GM12873 (cell line): Measurements from ENCODE around the gene GNPNAT1.

Experiments
- TF ChIP-seq, protein P1 (sequence below): IDR thresholded peaks from 2 replicates; pipeline ENCODE4 v1.5.1; 2012; ENCODE audit warnings: low read depth, mild to moderate bottlenecking, moderate library complexity, low read length, control low read depth; ENCODE audit not compliant: insufficient read depth; ENCODE audit errors: missing control alignments

GNPNAT1 gene

DNA sequence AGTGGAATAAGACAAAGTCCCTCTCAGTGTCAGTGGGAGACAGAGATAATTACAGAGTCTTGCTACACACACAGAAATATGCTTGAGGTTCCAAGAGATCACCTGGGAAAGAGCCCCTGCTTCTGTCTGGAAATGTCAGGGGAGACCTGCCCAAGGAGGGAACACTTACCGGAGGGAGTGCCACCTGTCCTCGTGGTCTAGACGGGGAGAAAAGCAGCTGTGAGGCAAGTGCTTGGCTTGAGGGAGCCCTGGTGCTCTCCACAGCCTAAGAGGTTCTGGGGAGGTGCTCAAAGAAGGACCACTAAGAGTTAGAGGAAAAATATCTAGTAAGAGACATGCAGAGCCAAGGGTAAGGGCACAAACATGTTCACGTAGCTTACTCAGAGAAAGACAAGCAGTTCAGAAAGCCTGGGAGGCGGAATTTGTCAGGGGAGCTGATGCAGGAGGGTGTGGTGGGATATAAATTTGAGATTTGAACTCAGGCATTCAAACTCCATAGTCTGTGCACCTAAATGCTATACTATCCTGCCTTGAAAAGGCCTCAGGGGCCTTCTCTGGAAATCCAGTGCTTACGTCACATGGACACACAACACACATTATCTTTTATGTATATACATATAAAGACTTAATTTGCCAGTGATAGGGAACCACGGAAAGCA, 38.2 kb upstream of the GNPNAT1 start:
- TF ChIP-seq, protein P1, sequence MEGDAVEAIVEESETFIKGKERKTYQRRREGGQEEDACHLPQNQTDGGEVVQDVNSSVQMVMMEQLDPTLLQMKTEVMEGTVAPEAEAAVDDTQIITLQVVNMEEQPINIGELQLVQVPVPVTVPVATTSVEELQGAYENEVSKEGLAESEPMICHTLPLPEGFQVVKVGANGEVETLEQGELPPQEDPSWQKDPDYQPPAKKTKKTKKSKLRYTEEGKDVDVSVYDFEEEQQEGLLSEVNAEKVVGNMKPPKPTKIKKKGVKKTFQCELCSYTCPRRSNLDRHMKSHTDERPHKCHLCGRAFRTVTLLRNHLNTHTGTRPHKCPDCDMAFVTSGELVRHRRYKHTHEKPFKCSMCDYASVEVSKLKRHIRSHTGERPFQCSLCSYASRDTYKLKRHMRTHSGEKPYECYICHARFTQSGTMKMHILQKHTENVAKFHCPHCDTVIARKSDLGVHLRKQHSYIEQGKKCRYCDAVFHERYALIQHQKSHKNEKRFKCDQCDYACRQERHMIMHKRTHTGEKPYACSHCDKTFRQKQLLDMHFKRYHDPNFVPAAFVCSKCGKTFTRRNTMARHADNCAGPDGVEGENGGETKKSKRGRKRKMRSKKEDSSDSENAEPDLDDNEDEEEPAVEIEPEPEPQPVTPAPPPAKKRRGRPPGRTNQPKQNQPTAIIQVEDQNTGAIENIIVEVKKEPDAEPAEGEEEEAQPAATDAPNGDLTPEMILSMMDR, result no peak

DNA sequence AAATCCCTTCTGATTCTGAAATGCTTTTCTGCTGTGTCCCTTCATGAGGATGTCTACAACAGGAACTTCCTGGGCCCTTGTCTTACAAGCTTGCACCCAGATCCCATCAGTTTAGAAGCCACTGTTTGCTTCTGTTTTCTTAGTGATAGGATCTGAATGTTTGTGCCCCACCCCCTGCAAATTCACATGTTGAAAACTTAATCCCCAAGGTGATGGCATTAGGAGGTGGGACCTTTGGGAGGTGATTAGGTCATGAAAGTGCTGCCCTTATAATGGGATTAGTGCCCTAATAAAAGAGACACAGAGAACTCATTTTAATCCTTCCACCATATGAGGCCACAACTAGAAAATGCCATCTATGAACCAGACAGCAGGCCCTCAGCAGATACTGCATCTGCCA, 36.0 kb upstream of the GNPNAT1 start:
- TF ChIP-seq, protein P1, result no peak

DNA sequence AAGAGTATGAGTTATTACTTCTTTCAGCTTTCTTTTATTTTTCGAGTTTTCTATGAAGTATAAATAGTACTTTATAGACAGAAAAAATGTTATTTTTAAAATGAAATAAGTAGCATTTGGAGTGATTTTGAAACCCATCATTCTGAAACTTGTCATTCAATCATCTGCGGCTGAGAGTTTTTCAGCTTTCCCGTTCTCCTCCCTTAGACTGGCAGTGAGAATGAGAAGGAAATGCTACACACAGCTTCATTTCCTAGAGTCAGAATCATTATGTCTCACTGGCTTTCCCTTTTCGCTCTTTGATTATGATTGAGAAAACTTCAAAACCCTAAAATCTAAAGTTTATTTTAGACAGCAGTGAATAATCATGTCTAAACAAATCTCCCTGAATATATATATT, 33.7 kb upstream of the GNPNAT1 start:
- TF ChIP-seq, protein P1, result no peak

DNA sequence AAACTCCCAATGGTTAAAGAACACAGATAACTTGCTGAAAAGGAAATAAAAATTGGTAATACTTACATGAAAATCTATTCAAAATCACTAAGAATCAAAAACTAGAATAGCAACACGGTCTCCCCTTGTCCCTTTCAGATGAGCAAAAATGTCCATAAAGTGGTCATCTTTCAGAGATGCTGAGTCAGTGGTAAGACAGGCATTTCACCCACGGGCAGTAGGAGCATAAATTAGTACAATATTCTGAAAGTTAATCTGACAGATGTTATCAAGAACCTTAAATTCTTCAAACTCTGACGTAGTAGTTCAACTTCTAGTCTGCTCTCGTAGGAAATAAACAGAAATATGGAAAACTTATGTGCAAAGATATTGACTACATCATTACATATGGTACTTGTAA, 33.1 kb upstream of the GNPNAT1 start:
- TF ChIP-seq, protein P1, result no peak

DNA sequence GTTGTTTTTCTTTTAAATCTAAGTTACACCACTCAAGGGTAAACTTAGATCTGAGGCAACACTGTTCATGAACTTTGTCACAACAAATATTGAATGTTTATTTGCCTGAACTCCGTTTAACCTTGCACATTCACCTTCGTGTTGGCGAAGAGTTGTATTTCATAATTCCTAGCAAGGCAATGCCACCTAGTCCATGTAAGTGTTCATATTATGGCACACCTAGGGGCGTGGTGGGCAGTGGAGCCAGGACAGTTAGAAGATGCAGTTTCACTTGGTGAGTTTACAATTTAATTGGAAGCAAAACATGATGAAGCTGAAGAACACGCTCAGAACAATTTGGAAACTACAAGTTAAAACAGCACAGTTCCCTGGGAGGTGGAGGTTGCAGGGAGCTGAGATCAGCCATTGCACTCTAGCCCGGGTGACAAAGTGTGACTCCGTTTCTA, 30.4 kb upstream of the GNPNAT1 start:
- TF ChIP-seq, protein P1, result no peak

DNA sequence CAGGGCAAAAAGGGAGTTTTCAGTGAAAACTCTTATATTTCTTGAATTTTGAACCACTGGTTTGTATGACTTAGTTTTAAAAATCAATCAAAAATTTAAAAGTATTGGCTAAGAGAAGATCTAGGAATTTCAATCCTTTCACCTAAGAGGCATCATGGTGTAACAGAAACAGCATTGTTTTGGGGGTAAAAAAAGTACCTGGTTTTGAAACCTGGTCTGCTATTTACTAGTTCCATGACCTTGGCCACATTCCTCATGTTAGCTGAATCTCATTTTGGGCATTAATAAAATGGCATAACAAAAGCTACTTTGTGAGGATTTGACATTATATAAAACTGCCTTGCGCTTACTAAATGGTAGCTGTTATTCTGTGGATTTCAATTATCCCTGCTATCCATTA, 16.7 kb upstream of the GNPNAT1 start:
- TF ChIP-seq, protein P1, result no peak

DNA sequence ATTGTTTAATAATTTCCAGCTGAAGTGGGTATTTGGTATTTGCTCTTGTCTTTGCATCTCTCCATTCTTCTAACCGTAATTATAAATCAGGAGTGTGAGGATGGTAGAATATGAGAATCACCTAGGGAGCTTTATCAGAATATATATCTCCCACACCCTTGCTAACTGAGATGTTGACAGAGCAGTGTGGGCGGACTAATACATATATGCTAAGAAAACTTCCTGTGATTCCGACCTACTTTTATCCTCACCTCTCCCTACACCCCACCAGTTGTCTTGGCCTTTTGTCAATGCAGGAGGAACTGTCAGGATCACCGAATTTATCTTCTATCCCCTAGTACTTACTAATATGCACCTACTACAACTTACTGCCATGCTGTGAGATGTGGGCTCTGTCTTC, 14.7 kb upstream of the GNPNAT1 start:
- TF ChIP-seq, protein P1, result no peak
